Mesenchymal stem cell (in vitro differentiated cells and primary cell): ENCODE results near the gene TAS2R14. TPM values are rescaled to one million over a fixed set of nuclear protein-coding genes. Genes with fewer than 3 reads are reported as not detected.

Source experiments
- DNase-seq: peaks from one replicate; pipeline ENCODE4 v3.0.0-alpha.2; 2013
- H2AFZ ChIP-seq: one replicate; pipeline ENCODE4 v1.6.1; 2013; ENCODE audit warnings: low read depth, mild to moderate bottlenecking, control low read depth, inconsistent platforms, low read length, moderate library complexity
- H2AK5ac ChIP-seq: 2 replicates; pipeline ENCODE4 v1.6.1; 2013; ENCODE audit warnings: low read length, moderate library complexity, mild to moderate bottlenecking, inconsistent platforms; ENCODE audit not compliant: severe bottlenecking
- H2BK120ac ChIP-seq: one replicate; pipeline ENCODE4 v1.6.1; 2013; ENCODE audit warnings: low read depth, mild to moderate bottlenecking, inconsistent platforms, low read length, moderate library complexity
- H2BK12ac ChIP-seq, 2 experiments: one replicate each; pipeline ENCODE4 v1.6.1; 2013; ENCODE audit warnings: inconsistent platforms in 2 of 2, low read length in 2 of 2, mild to moderate bottlenecking in 2 of 2, moderate library complexity in 2 of 2, control low read depth in 1 of 2
- H2BK15ac ChIP-seq: one replicate; pipeline ENCODE4 v1.6.1; 2013; ENCODE audit warnings: mild to moderate bottlenecking, low read depth, inconsistent platforms; ENCODE audit not compliant: poor library complexity, severe bottlenecking
- H2BK5ac ChIP-seq: 2 replicates; pipeline ENCODE4 v1.6.1; 2013; ENCODE audit warnings: low read depth, mild to moderate bottlenecking, low read length, control low read depth, inconsistent platforms; ENCODE audit not compliant: poor library complexity, severe bottlenecking
- H3K14ac ChIP-seq, 2 experiments: one replicate each; pipeline ENCODE4 v1.6.1; 2013; ENCODE audit warnings: inconsistent platforms in 2 of 2, low read length in 2 of 2, control low read depth in 1 of 2, mild to moderate bottlenecking in 1 of 2, moderate library complexity in 1 of 2
- H3K18ac ChIP-seq, 2 experiments: one replicate each; pipeline ENCODE4 v1.6.1; 2013; ENCODE audit warnings: inconsistent platforms in 2 of 2, low read length in 2 of 2, control low read depth in 1 of 2, low read depth in 1 of 2, mild to moderate bottlenecking in 1 of 2
- H3K23ac ChIP-seq, 2 experiments: one replicate each; pipeline ENCODE4 v1.6.1; 2013; ENCODE audit warnings: inconsistent platforms in 2 of 2, low read length in 2 of 2, mild to moderate bottlenecking in 2 of 2, moderate library complexity in 2 of 2, control low read depth in 1 of 2
- H3K27ac ChIP-seq: 2 replicates; pipeline ENCODE4 v1.5.1; 2013; ENCODE audit warnings: mild to moderate bottlenecking, moderate library complexity, low read length, control low read depth, inconsistent platforms; ENCODE audit not compliant: poor library complexity, severe bottlenecking
- H3K27me3 ChIP-seq, 2 experiments: 2 replicates each; pipeline versions ENCODE4 v1.6.1 to v1.7.0; 2013; ENCODE audit warnings: low read length in 2 of 2, mild to moderate bottlenecking in 2 of 2, moderate library complexity in 2 of 2, control low read depth in 1 of 2, inconsistent platforms in 1 of 2; ENCODE audit not compliant: control insufficient read depth in 1 of 2, insufficient read depth in 1 of 2
- H3K36me3 ChIP-seq, 2 experiments: 2 replicates each; pipeline versions ENCODE4 v1.6.1 to v1.7.0; 2013; ENCODE audit warnings: low read length in 2 of 2, control low read depth in 1 of 2, inconsistent platforms in 1 of 2, low read depth in 1 of 2, mild to moderate bottlenecking in 1 of 2; ENCODE audit not compliant: insufficient read depth in 2 of 2, control insufficient read depth in 1 of 2
- H3K4ac ChIP-seq, 2 experiments: one replicate each; pipeline ENCODE4 v1.6.1; 2013; ENCODE audit warnings: inconsistent platforms in 2 of 2, low read length in 2 of 2, mild to moderate bottlenecking in 2 of 2, moderate library complexity in 2 of 2, control low read depth in 1 of 2, low read depth in 1 of 2
- H3K4me1 ChIP-seq: 2 replicates; pipeline ENCODE4 v1.6.1; 2013; ENCODE audit warnings: low read depth, low read length, control low read depth; ENCODE audit not compliant: control insufficient read depth, insufficient read depth
- H3K4me2 ChIP-seq: 2 replicates; pipeline ENCODE4 v1.6.1; 2013; ENCODE audit warnings: low read length, mild to moderate bottlenecking, inconsistent platforms; ENCODE audit not compliant: poor library complexity, severe bottlenecking
- H3K4me3 ChIP-seq, 2 experiments: 2 replicates each; pipeline versions ENCODE4 v1.5.1 to v1.7.0; 2013; ENCODE audit warnings: low read length in 2 of 2, mild to moderate bottlenecking in 2 of 2, control low read depth in 1 of 2, low read depth in 1 of 2; ENCODE audit not compliant: insufficient read depth in 1 of 2
- H3K79me1 ChIP-seq: replicated peaks from 2 replicates; pipeline ENCODE4 v1.6.1; 2013; ENCODE audit warnings: mild to moderate bottlenecking, control low read depth, low read length, inconsistent platforms; ENCODE audit not compliant: poor library complexity, severe bottlenecking
- H3K9ac ChIP-seq: 2 replicates; pipeline ENCODE4 v1.7.0; 2013; ENCODE audit warnings: mild to moderate bottlenecking, low read length, moderate library complexity
- H3K9me3 ChIP-seq: 2 replicates; pipeline ENCODE4 v1.7.0; 2013; ENCODE audit warnings: mild to moderate bottlenecking, low read length; ENCODE audit not compliant: control insufficient read depth
- H4K8ac ChIP-seq: one replicate; pipeline ENCODE4 v1.6.1; 2013; ENCODE audit warnings: inconsistent platforms, mild to moderate bottlenecking, low read length, moderate library complexity
- H4K91ac ChIP-seq: one replicate; pipeline ENCODE4 v1.6.1; 2013; ENCODE audit warnings: mild to moderate bottlenecking, low read length, inconsistent platforms
- WGBS: methylation state at CpG from one replicate; pipeline ENCODE4 v1.1.7; 2013; ENCODE audit warnings: mixed read lengths; 5-methylcytosine and 5-hydroxymethylcytosine counted together
- polyA plus RNA-seq, 2 experiments: library from polyadenylated mRNA; stranded (reverse); fragments of 200-250 nt; gene quantifications; one replicate each; pipeline ENCODE4 v1.2.3, GENCODE V29; 2013

TAS2R14 gene, protein sequence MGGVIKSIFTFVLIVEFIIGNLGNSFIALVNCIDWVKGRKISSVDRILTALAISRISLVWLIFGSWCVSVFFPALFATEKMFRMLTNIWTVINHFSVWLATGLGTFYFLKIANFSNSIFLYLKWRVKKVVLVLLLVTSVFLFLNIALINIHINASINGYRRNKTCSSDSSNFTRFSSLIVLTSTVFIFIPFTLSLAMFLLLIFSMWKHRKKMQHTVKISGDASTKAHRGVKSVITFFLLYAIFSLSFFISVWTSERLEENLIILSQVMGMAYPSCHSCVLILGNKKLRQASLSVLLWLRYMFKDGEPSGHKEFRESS
- 0.72 TPM for polyA plus RNA-seq (2013, experiment 1 of 2)
- 1.3 TPM for polyA plus RNA-seq (2013, experiment 2 of 2)

DNA sequence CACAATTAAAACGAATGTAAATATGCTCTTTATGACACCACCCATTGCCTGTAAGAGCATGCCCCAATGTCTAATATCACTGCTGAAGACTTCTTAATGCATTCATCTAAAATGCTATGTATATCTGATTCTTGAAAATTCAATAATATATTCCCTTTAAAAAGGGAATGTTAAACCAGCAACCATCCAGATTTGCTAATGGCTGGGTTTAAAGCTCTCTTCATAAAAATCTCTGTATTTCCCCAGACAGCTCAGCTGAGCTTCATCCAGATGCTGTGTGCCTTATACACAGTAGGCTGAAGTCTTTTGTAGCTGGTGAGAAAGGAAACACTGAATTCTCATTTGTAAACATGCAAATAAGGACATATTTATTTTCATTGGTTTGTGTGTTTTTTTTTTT, at the start of gene TAS2R14:
Gene TAS2R14 (minus strand): TSS at position 101 of the 400 bp plus-strand sequence. CDS start 56 bp downstream, at position 45.
- Histone ChIP-seq H2AFZ (no peak within 1 kb of the TSS), H4K91ac (no peak within 1 kb of the TSS), H2BK5ac (no peak within 1 kb of the TSS), H2BK12ac (no peak within 1 kb of the TSS), H3K9ac (no peak within 1 kb of the TSS), H3K27ac (no peak within 1 kb of the TSS), H3K23ac (no peak within 1 kb of the TSS), H4K8ac (no peak within 1 kb of the TSS), H3K4ac (no peak within 1 kb of the TSS), H3K14ac (no peak within 1 kb of the TSS), H3K4me3 (no peak within 1 kb of the TSS), H3K4me2 (no peak within 1 kb of the TSS), H2BK15ac (no peak within 1 kb of the TSS), H3K18ac (no peak within 1 kb of the TSS), H3K9me3 (no peaks in the 10 kb centered on the region), H3K36me3 (no peaks in the 10 kb centered on the region), H2BK120ac (no peak within 1 kb of the TSS), H2AK5ac (no peak within 1 kb of the TSS), H3K79me1 (peaks cover 4% of the 10 kb centered on the region), H3K4me1 (peaks cover 6% of the 10 kb centered on the region), H3K27me3 (no peaks in the 10 kb centered on the region)
- 86% methylated on average over 1 of the region's 1 CpG for WGBS
- no peak for DNase-seq

GRCh38 chr12:10986812-10987211, 47.7 kb upstream of the TAS2R14 start, which contains the start of gene TAS2R50:
Gene TAS2R50, minus strand, starts transcription at chr12:10986912. Its CDS starts 52 bp downstream, at chr12:10986860.
- H3K27ac ChIP-seq: no peak within 1 kb of the TSS
- H4K8ac ChIP-seq: no peak within 1 kb of the TSS
- H3K18ac ChIP-seq: no peak within 1 kb of the TSS
- peaks cover 0 to 11% of the 10 kb centered on the region in 2 experiments for H3K36me3 ChIP-seq
- H2AFZ ChIP-seq: no peak within 1 kb of the TSS
- no peak within 1 kb of the TSS for H3K4ac ChIP-seq
- H3K79me1 ChIP-seq: peaks cover 8% of the 10 kb centered on the region
- no peaks in the 10 kb centered on the region for H3K27me3 ChIP-seq
- H2BK120ac ChIP-seq: no peak within 1 kb of the TSS
- no peak within 1 kb of the TSS for H4K91ac ChIP-seq
- H2BK15ac ChIP-seq: no peak within 1 kb of the TSS
- WGBS: no CpG with 5 or more reads among the region's 2 CpGs
- H3K4me3 ChIP-seq: no peak within 1 kb of the TSS
- H2BK5ac ChIP-seq: no peak within 1 kb of the TSS
- H3K23ac ChIP-seq: no peak within 1 kb of the TSS
- H3K9me3 ChIP-seq: peaks cover 21% of the 10 kb centered on the region
- no peaks in the 10 kb centered on the region for H3K4me1 ChIP-seq
- DNase-seq: no peak
- no peak within 1 kb of the TSS for H3K4me2 ChIP-seq
- no peak within 1 kb of the TSS for H3K14ac ChIP-seq
- no peak within 1 kb of the TSS for H2AK5ac ChIP-seq
- H3K9ac ChIP-seq: no peak within 1 kb of the TSS
- no peak within 1 kb of the TSS for H2BK12ac ChIP-seq

GRCh38 chr12:10982244-10982643, 43.2 kb upstream of the TAS2R14 start:
- H3K4me2 ChIP-seq: no peak overlapping the region
- H2BK15ac ChIP-seq: no peak overlapping the region
- no peaks in the 10 kb centered on the region for H3K27me3 ChIP-seq
- H3K23ac ChIP-seq: no peak overlapping the region
- no peak overlapping the region for H2BK120ac ChIP-seq
- H2BK12ac ChIP-seq: no peak overlapping the region
- no peaks in the 10 kb centered on the region for H3K36me3 ChIP-seq
- no peak overlapping the region for H3K4me3 ChIP-seq
- no peak for DNase-seq
- no peak overlapping the region for H3K18ac ChIP-seq
- H3K9ac ChIP-seq: no peak overlapping the region
- no peak overlapping the region for H2AK5ac ChIP-seq
- H2BK5ac ChIP-seq: no peak overlapping the region
- WGBS: 100% methylated on average over 5 of the region's 5 CpGs
- no peak overlapping the region for H4K91ac ChIP-seq
- no peak overlapping the region for H2AFZ ChIP-seq
- no peak overlapping the region for H3K4ac ChIP-seq
- peaks cover 2% of the 10 kb centered on the region for H3K79me1 ChIP-seq
- no peak overlapping the region for H3K27ac ChIP-seq
- H3K14ac ChIP-seq: no peak overlapping the region
- no peaks in the 10 kb centered on the region for H3K4me1 ChIP-seq
- no peak overlapping the region for H4K8ac ChIP-seq
- H3K9me3 ChIP-seq: no peaks in the 10 kb centered on the region

DNA sequence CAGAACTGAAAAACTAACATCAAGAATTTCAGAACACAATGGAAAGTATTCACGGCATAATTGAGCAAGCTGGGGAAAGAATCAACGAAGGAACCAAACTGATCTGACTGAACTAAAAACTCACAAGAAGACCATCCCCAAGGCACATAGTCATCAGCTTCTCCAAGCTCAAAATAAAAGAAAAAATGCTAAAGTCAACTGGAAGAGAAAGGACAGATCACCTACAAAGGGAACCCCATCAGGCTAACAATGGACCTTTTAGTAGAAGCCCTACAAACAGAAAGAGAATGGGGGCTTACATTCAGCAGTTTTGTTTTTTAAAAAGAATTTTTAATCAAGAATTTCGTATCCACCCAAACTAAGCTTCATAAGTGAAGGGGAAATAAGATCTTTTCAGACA, 35.9 kb upstream of the TAS2R14 start:
- Histone ChIP-seq H3K23ac (no peak overlapping the region), H3K4me1 (no peaks in the 10 kb centered on the region)
- WGBS: 91% methylated on average over 3 of the region's 3 CpGs

More for the DNA sequence above, 35.9 kb upstream of the TAS2R14 start:
- no peak overlapping the region for H3K14ac ChIP-seq
- H3K4ac ChIP-seq: no peak overlapping the region
- H2BK12ac ChIP-seq: no peak overlapping the region
- DNase-seq: no peak
- no peak overlapping the region for H4K8ac ChIP-seq
- peaks cover 6% of the 10 kb centered on the region for H3K79me1 ChIP-seq
- no peak overlapping the region for H3K4me3 ChIP-seq
- H3K27ac ChIP-seq: no peak overlapping the region
- no peak overlapping the region for H2BK5ac ChIP-seq
- no peak overlapping the region for H3K9ac ChIP-seq
- no peak overlapping the region for H2AFZ ChIP-seq
- H4K91ac ChIP-seq: no peak overlapping the region
- H3K36me3 ChIP-seq: no peaks in the 10 kb centered on the region
- no peak overlapping the region for H2BK120ac ChIP-seq
- no peak overlapping the region for H2AK5ac ChIP-seq
- peaks cover 3% of the 10 kb centered on the region for H3K9me3 ChIP-seq
- no peak overlapping the region for H3K18ac ChIP-seq
- H2BK15ac ChIP-seq: no peak overlapping the region
- no peak overlapping the region for H3K4me2 ChIP-seq
- H3K27me3 ChIP-seq: no peaks in the 10 kb centered on the region
